ENCODE results near the gene IL1RAPL2. TPM values are rescaled to one million over a fixed set of nuclear protein-coding genes. Genes with fewer than 3 reads are reported as not detected.
A peak's percentile ranks its signal among the peaks of the same experiment; 100 is the strongest.

IL1RAPL2 gene
- total and polyA plus RNA-seq, 10 of the 15 experiments (the other 5 are each of a cell fraction or from before 2014, with no cell fraction given) = 0.19 TPM; not detected in 9

- TF ChIP-seq, protein P1, sequence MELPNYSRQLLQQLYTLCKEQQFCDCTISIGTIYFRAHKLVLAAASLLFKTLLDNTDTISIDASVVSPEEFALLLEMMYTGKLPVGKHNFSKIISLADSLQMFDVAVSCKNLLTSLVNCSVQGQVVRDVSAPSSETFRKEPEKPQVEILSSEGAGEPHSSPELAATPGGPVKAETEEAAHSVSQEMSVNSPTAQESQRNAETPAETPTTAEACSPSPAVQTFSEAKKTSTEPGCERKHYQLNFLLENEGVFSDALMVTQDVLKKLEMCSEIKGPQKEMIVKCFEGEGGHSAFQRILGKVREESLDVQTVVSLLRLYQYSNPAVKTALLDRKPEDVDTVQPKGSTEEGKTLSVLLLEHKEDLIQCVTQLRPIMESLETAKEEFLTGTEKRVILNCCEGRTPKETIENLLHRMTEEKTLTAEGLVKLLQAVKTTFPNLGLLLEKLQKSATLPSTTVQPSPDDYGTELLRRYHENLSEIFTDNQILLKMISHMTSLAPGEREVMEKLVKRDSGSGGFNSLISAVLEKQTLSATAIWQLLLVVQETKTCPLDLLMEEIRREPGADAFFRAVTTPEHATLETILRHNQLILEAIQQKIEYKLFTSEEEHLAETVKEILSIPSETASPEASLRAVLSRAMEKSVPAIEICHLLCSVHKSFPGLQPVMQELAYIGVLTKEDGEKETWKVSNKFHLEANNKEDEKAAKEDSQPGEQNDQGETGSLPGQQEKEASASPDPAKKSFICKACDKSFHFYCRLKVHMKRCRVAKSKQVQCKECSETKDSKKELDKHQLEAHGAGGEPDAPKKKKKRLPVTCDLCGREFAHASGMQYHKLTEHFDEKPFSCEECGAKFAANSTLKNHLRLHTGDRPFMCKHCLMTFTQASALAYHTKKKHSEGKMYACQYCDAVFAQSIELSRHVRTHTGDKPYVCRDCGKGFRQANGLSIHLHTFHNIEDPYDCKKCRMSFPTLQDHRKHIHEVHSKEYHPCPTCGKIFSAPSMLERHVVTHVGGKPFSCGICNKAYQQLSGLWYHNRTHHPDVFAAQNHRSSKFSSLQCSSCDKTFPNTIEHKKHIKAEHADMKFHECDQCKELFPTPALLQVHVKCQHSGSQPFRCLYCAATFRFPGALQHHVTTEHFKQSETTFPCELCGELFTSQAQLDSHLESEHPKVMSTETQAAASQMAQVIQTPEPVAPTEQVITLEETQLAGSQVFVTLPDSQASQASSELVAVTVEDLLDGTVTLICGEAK (IDR thresholded peaks at IDR 0.05; ENCODE audit: borderline replicate concordance) = no peak
- TF ChIP-seq FOXM1 (IDR thresholded peaks at IDR 0.05; ENCODE audit: low read depth, low read length) (no peak), MTA3 (IDR thresholded peaks at IDR 0.05; ENCODE audit: borderline replicate concordance, low read length) (no peak), NFYB (IDR thresholded peaks at IDR 0.05; ENCODE audit: insufficient read depth, low read depth, low read length) (no peak), ETV6 (conservative IDR thresholded peaks at IDR 0.05 in 1 of 2, IDR thresholded peaks at IDR 0.05 in 1 of 2; ENCODE audit: borderline replicate concordance in 1 of 2, low read depth in 1 of 2) (no peak)
Measured at GRCh38 chrX:105098812-105099211, 532.8 kb downstream of the IL1RAPL2 start (continued).

DNA sequence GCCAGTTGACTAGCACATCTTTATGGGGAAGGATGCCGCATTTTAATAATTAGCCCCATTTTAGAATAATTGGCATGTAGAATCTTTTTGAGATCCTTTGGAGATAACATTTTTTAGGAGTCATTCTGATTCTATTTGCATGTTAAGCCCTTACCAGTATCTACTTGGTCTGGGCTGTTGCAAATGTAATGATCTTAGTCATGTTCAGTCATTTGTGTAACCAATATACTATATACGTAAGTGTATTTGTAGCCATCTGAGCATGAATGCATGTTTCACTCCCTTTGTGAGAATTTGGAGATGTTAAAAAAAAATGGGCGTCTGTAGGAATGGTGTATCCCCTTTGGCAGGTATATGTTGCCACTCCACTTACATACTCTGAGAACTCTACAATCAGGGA lies 535.4 kb downstream of the IL1RAPL2 start:
- H4K20me1 ChIP-seq (ENCODE audit: control insufficient read depth, insufficient read depth) = no peaks in the 10 kb centered on the region
- no peak overlapping the region for H3K9ac ChIP-seq (ENCODE audit: control insufficient read depth, insufficient read depth, low read length)
- H3K36me3 ChIP-seq (ENCODE audit: control insufficient read depth in 2 of 2, insufficient read depth in 2 of 2, low read length in 1 of 2) = no peaks in the 10 kb centered on the region
- FAIRE-seq = no peak
- DNase-seq (ENCODE audit: low read depth, low spot score) = no peak
- no peak overlapping the region for H3K4me3 ChIP-seq
- TF ChIP-seq NR2F1 (conservative IDR thresholded peaks at IDR 0.05) (no peak), POU2F2 (IDR thresholded peaks at IDR 0.05; ENCODE audit: borderline replicate concordance, low read depth, low read length) (no peak), RUNX3 (IDR thresholded peaks at IDR 0.05; ENCODE audit: low read length) (peak; percentile 25; the same call in 1 of the 2 replicates)
- H3K4me2 ChIP-seq (ENCODE audit: control insufficient read depth, insufficient read depth) = no peak overlapping the region
- intact Hi-C loops (cut with micrococcal nuclease; ENCODE audit: unreplicated experiment) = no loop called here
- ATAC-seq = no peak
- 21% methylated on average over 3 of the region's 3 CpGs for WGBS (ENCODE audit: insufficient coverage, insufficient replicate concordance, low lambda C conversion rate, missing lambda C conversion rate)
- SMC1A ChIA-PET (ENCODE audit: uncharacterized antibody, unreplicated experiment) = no interaction called here
- H3K4me1 ChIP-seq (ENCODE audit: control insufficient read depth, insufficient read depth, low read length) = no peaks in the 10 kb centered on the region
- no peak overlapping the region for H3K27ac ChIP-seq (ENCODE audit: control insufficient read depth, insufficient read depth)
- in situ Hi-C loops (cut with MboI) = no loop called here
- RAD21 ChIA-PET (ENCODE audit: unreplicated experiment) = no interaction called here
- no TSS peak for BruUV-seq (replicated peaks)
- POLR2A ChIA-PET = no interaction called here
- CTCF ChIA-PET = no interaction called here
- no peak overlapping the region for H2AFZ ChIP-seq (ENCODE audit: control insufficient read depth, low read depth, low read length)
- no peaks in the 10 kb centered on the region for H3K9me3 ChIP-seq (replicated peaks; ENCODE audit: control insufficient read depth, insufficient read depth, low read length)
- H3K27me3 ChIP-seq (replicated peaks in 1 of 2; ENCODE audit: control insufficient read depth in 2 of 2, insufficient read depth in 2 of 2, low read length in 1 of 2) = no peaks in the 10 kb centered on the region
- no peaks in the 10 kb centered on the region for H3K79me2 ChIP-seq (ENCODE audit: control insufficient read depth, insufficient read depth, low read length)
